Measurements from ENCODE around the gene GARIN5A. TPM values are rescaled to one million over a fixed set of nuclear protein-coding genes. Genes with fewer than 3 reads are reported as not detected.

GARIN5A gene
- total RNA-seq, 1 donor from 2014 or later, result 2.0 TPM

- Mint-ChIP-seq H3K27ac (ENCODE audit: unreplicated experiment) (peak within 1 kb of the TSS; percentile 99), H3K27me3 (ENCODE audit: unreplicated experiment) (no peaks in the 10 kb centered on the region), H3K4me1 (ENCODE audit: unreplicated experiment) (peaks cover 21% of the 10 kb centered on the region), H3K9me3 (ENCODE audit: unreplicated experiment) (no peaks in the 10 kb centered on the region), H3K4me3 (ENCODE audit: unreplicated experiment) (peak within 1 kb of the TSS; percentile 97), H3K36me3 (ENCODE audit: unreplicated experiment) (no peaks in the 10 kb centered on the region)
- peak; percentile 99 for DNase-seq (ENCODE audit: extremely low spot score, unreplicated experiment)
- no peak for TF ChIP-seq CTCF (IDR thresholded peaks at IDR 0.05)
Observed at GRCh38 chr19:50511069-50511822, 34.6 kb upstream of the GARIN5A start, which contains the start of gene JOSD2. Gene JOSD2 (minus strand): TSS chr19:50511191. CDS start chr19:50510431, 760 bp downstream.

GRCh38 chr19:50510700-50511068 lies 34.0 kb upstream of the GARIN5A start:
- DNase-seq (ENCODE audit: extremely low spot score, unreplicated experiment), result no peak
- peak overlapping the region; percentile 97 for H3K4me3 Mint-ChIP-seq (ENCODE audit: unreplicated experiment)

GRCh38 chr19:50510121-50510670 lies 33.5 kb upstream of the GARIN5A start:
- TF ChIP-seq CTCF (IDR thresholded peaks at IDR 0.05), result no peak
- no peak for DNase-seq (ENCODE audit: extremely low spot score, unreplicated experiment)
- peak overlapping the region; percentile 97 for H3K4me3 Mint-ChIP-seq (ENCODE audit: unreplicated experiment)
- peaks cover 21% of the 10 kb centered on the region for H3K4me1 Mint-ChIP-seq (ENCODE audit: unreplicated experiment)
- H3K9me3 Mint-ChIP-seq (ENCODE audit: unreplicated experiment), result no peaks in the 10 kb centered on the region
- peaks cover 3% of the 10 kb centered on the region for H3K36me3 Mint-ChIP-seq (ENCODE audit: unreplicated experiment)
- no peaks in the 10 kb centered on the region for H3K27me3 Mint-ChIP-seq (ENCODE audit: unreplicated experiment)
- peak overlapping the region; percentile 99 for H3K27ac Mint-ChIP-seq (ENCODE audit: unreplicated experiment)

More at GRCh38 chr19:50510700-50511068, 34.0 kb upstream of the GARIN5A start:
- Mint-ChIP-seq H3K27ac (ENCODE audit: unreplicated experiment) (peak overlapping the region; percentile 99), H3K27me3 (ENCODE audit: unreplicated experiment) (no peaks in the 10 kb centered on the region), H3K36me3 (ENCODE audit: unreplicated experiment) (peaks cover under 1% of the 10 kb centered on the region), H3K9me3 (ENCODE audit: unreplicated experiment) (no peaks in the 10 kb centered on the region), H3K4me1 (ENCODE audit: unreplicated experiment) (peaks cover 21% of the 10 kb centered on the region)
- TF ChIP-seq CTCF (IDR thresholded peaks at IDR 0.05), result no peak

GRCh38 chr19:50509366-50509765 lies 32.7 kb upstream of the GARIN5A start:
- Mint-ChIP-seq H3K36me3 (ENCODE audit: unreplicated experiment) (peaks cover 3% of the 10 kb centered on the region), H3K27ac (ENCODE audit: unreplicated experiment) (no peak overlapping the region), H3K9me3 (ENCODE audit: unreplicated experiment) (no peaks in the 10 kb centered on the region), H3K4me3 (ENCODE audit: unreplicated experiment) (peak overlapping the region; percentile 97), H3K4me1 (ENCODE audit: unreplicated experiment) (peaks cover 21% of the 10 kb centered on the region), H3K27me3 (ENCODE audit: unreplicated experiment) (no peaks in the 10 kb centered on the region)
- TF ChIP-seq CTCF (IDR thresholded peaks at IDR 0.05), result no peak
- DNase-seq (ENCODE audit: extremely low spot score, unreplicated experiment), result no peak

GRCh38 chr19:50508843-50509190 lies 32.2 kb upstream of the GARIN5A start:
- no peak for DNase-seq (ENCODE audit: extremely low spot score, unreplicated experiment)

More at GRCh38 chr19:50508843-50509190, 32.2 kb upstream of the GARIN5A start:
- no peak for TF ChIP-seq CTCF (IDR thresholded peaks at IDR 0.05)
- H3K9me3 Mint-ChIP-seq (ENCODE audit: unreplicated experiment), result no peaks in the 10 kb centered on the region
- peaks cover 3% of the 10 kb centered on the region for H3K36me3 Mint-ChIP-seq (ENCODE audit: unreplicated experiment)
- H3K27ac Mint-ChIP-seq (ENCODE audit: unreplicated experiment), result no peak overlapping the region
- H3K4me1 Mint-ChIP-seq (ENCODE audit: unreplicated experiment), result peaks cover 21% of the 10 kb centered on the region
- H3K4me3 Mint-ChIP-seq (ENCODE audit: unreplicated experiment), result peak overlapping the region; percentile 19
- H3K27me3 Mint-ChIP-seq (ENCODE audit: unreplicated experiment), result no peaks in the 10 kb centered on the region

Measured in osteocyte (in vitro differentiated cells).